ENCODE data around the gene EDAR.

DNA sequence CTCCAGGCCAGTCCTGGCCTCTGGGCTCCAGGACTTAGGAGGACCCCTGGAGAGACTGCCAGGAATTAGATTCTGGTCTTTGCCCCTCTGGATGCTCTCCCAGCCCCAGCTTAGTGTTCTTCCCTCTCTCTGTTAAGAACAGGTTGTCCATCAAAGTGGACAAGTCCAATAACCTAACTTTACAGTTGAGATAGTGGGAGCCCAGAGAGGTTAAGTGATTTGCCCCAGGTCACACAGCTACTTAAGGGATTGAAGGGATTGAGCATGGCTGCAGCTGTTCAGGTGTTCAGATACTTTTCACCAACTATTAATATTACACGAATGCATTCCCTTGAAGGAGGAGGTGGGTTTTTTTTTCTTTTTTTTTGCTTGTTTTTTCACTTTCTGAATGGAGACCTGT is 57.6 kb downstream of the EDAR start:
- TF ChIP-seq TEAD4 (IDR thresholded peaks at IDR 0.05), result no peak
- TF ChIP-seq, protein P1, sequence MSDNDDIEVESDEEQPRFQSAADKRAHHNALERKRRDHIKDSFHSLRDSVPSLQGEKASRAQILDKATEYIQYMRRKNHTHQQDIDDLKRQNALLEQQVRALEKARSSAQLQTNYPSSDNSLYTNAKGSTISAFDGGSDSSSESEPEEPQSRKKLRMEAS (IDR thresholded peaks at IDR 0.05), result no peak
- TF ChIP-seq EP300 (IDR thresholded peaks at IDR 0.05; ENCODE audit: borderline replicate concordance), result no peak
- TF ChIP-seq ZBTB7A (IDR thresholded peaks at IDR 0.05; ENCODE audit: low read depth), result no peak
- TF ChIP-seq NFIC (IDR thresholded peaks at IDR 0.05), result no peak
- TF ChIP-seq, protein P2, sequence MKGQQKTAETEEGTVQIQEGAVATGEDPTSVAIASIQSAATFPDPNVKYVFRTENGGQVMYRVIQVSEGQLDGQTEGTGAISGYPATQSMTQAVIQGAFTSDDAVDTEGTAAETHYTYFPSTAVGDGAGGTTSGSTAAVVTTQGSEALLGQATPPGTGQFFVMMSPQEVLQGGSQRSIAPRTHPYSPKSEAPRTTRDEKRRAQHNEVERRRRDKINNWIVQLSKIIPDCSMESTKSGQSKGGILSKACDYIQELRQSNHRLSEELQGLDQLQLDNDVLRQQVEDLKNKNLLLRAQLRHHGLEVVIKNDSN (IDR thresholded peaks at IDR 0.05), result no peak
- TF ChIP-seq RAD21 (IDR thresholded peaks at IDR 0.05; ENCODE audit: low read depth), result no peak
- TF ChIP-seq YY1 (IDR thresholded peaks at IDR 0.05; ENCODE audit: low read depth), result no peak
- no peak for TF ChIP-seq FOXM1 (IDR thresholded peaks at IDR 0.05; ENCODE audit: borderline replicate concordance, low read depth)
- TF ChIP-seq, protein P3, sequence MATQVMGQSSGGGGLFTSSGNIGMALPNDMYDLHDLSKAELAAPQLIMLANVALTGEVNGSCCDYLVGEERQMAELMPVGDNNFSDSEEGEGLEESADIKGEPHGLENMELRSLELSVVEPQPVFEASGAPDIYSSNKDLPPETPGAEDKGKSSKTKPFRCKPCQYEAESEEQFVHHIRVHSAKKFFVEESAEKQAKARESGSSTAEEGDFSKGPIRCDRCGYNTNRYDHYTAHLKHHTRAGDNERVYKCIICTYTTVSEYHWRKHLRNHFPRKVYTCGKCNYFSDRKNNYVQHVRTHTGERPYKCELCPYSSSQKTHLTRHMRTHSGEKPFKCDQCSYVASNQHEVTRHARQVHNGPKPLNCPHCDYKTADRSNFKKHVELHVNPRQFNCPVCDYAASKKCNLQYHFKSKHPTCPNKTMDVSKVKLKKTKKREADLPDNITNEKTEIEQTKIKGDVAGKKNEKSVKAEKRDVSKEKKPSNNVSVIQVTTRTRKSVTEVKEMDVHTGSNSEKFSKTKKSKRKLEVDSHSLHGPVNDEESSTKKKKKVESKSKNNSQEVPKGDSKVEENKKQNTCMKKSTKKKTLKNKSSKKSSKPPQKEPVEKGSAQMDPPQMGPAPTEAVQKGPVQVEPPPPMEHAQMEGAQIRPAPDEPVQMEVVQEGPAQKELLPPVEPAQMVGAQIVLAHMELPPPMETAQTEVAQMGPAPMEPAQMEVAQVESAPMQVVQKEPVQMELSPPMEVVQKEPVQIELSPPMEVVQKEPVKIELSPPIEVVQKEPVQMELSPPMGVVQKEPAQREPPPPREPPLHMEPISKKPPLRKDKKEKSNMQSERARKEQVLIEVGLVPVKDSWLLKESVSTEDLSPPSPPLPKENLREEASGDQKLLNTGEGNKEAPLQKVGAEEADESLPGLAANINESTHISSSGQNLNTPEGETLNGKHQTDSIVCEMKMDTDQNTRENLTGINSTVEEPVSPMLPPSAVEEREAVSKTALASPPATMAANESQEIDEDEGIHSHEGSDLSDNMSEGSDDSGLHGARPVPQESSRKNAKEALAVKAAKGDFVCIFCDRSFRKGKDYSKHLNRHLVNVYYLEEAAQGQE (IDR thresholded peaks at IDR 0.05; ENCODE audit: low read depth), result no peak
- no peak for TF ChIP-seq TAF1 (IDR thresholded peaks at IDR 0.05; ENCODE audit: low read depth)
- no peak for TF ChIP-seq TCF12 (IDR thresholded peaks at IDR 0.05; ENCODE audit: low read depth)

All from Ishikawa (cell line).